Measurements from ENCODE around the gene LLGL2.

Gene LLGL2

GRCh38 chr17:75553295-75554110 lies 28.0 kb downstream of the LLGL2 start:
- no peaks in the 10 kb centered on the region for H4K20me1 ChIP-seq (ENCODE audit: insufficient read depth, low read length)
- TF ChIP-seq CTCF (IDR thresholded peaks at IDR 0.05; ENCODE audit: low read depth, low read length), result no peak
- no peak for TF ChIP-seq EZH2phosphoT487 (IDR thresholded peaks at IDR 0.05; ENCODE audit: low read depth)
- H3K9ac ChIP-seq (ENCODE audit: low read length), result no peak overlapping the region
- H3K4me1 ChIP-seq (ENCODE audit: low read length), result peaks cover 6% of the 10 kb centered on the region; the same call in 1 of the 2 replicates
- no peak overlapping the region for H2AFZ ChIP-seq (ENCODE audit: low read depth, low read length)
- H3K79me2 ChIP-seq (ENCODE audit: low read length), result no peaks in the 10 kb centered on the region
- H3K4me2 ChIP-seq (ENCODE audit: low read length), result no peak overlapping the region
- no peaks in the 10 kb centered on the region for H3K36me3 ChIP-seq (replicated peaks; ENCODE audit: low read depth, low read length)
- no peak overlapping the region for H3K4me3 ChIP-seq (ENCODE audit: low read length)
- H3K9me3 ChIP-seq (ENCODE audit: insufficient read depth, low read length), result no peaks in the 10 kb centered on the region
- no peaks in the 10 kb centered on the region for H3K27me3 ChIP-seq (ENCODE audit: low read depth, low read length)
- no peak overlapping the region for H3K27ac ChIP-seq (ENCODE audit: low read length)

- Histone ChIP-seq H3K9me3 (ENCODE audit: insufficient read depth, low read length) (no peaks in the 10 kb centered on the region), H4K20me1 (ENCODE audit: insufficient read depth, low read length) (no peaks in the 10 kb centered on the region), H3K36me3 (replicated peaks; ENCODE audit: low read depth, low read length) (no peaks in the 10 kb centered on the region), H3K4me2 (ENCODE audit: low read length) (no peak overlapping the region), H2AFZ (ENCODE audit: low read depth, low read length) (no peak overlapping the region), H3K4me3 (ENCODE audit: low read length) (no peak overlapping the region), H3K9ac (ENCODE audit: low read length) (no peak overlapping the region), H3K79me2 (ENCODE audit: low read length) (no peaks in the 10 kb centered on the region), H3K27me3 (ENCODE audit: low read depth, low read length) (no peaks in the 10 kb centered on the region), H3K4me1 (ENCODE audit: low read length) (peaks cover 6% of the 10 kb centered on the region; the same call in 1 of the 2 replicates), H3K27ac (ENCODE audit: low read length) (no peak overlapping the region)
- no peak for TF ChIP-seq CTCF (IDR thresholded peaks at IDR 0.05; ENCODE audit: low read depth, low read length)
- TF ChIP-seq EZH2phosphoT487 (IDR thresholded peaks at IDR 0.05; ENCODE audit: low read depth), result no peak
Observed at GRCh38 chr17:75555679-75556153, 30.2 kb downstream of the LLGL2 start.

DNA sequence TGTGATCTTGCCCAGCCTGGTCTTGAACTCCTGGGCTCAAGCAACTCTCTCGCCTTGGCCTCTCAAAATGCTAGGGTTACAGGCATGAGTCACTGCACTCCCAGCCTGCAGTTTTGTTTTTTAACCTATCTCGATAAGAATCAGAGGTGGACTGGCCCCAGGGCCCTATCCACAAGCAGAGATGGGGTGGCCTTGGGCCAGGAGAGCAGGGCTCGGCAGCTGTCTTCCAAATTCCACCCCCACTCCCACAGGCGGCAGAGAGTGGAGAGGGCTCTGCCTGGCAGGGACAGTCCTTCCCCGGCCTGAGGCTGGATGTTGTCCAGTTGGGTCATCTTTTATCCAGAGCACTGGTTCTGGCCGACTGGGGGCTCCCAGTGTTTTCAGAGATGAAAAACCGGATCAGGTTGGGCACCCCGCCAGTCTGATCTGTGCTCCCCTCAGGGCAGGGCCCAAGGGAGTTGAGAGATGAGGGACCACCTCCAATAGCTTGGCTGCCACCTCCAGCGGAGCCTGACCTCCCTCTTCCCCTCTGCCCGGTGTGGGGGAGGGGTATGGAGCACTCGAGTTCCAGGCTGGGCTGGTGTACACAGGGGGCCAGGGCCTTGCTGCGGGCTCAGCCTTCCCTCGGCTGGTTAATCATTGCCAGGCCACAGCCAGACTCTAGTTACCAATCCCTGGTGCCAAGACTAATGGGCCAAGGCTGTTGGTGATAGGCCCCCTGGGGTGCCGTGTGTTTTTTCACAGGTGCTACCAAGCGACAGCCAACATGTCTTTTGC lies 31.8 kb downstream of the LLGL2 start:
- Histone ChIP-seq H3K4me1 (ENCODE audit: low read length) (peaks cover 6% of the 10 kb centered on the region; the same call in 1 of the 2 replicates), H3K79me2 (ENCODE audit: low read length) (no peaks in the 10 kb centered on the region), H3K4me2 (ENCODE audit: low read length) (no peak overlapping the region)

More for the DNA sequence above, 31.8 kb downstream of the LLGL2 start:
- H3K4me3 ChIP-seq (ENCODE audit: low read length), result no peak overlapping the region
- H2AFZ ChIP-seq (ENCODE audit: low read depth, low read length), result no peak overlapping the region
- H3K9ac ChIP-seq (ENCODE audit: low read length), result no peak overlapping the region
- no peaks in the 10 kb centered on the region for H3K9me3 ChIP-seq (ENCODE audit: insufficient read depth, low read length)
- no peak for TF ChIP-seq EZH2phosphoT487 (IDR thresholded peaks at IDR 0.05; ENCODE audit: low read depth)
- no peak for TF ChIP-seq CTCF (IDR thresholded peaks at IDR 0.05; ENCODE audit: low read depth, low read length)
- H4K20me1 ChIP-seq (ENCODE audit: insufficient read depth, low read length), result no peaks in the 10 kb centered on the region
- no peaks in the 10 kb centered on the region for H3K36me3 ChIP-seq (replicated peaks; ENCODE audit: low read depth, low read length)
- H3K27ac ChIP-seq (ENCODE audit: low read length), result no peak overlapping the region
- no peaks in the 10 kb centered on the region for H3K27me3 ChIP-seq (ENCODE audit: low read depth, low read length)

All from OCI-LY3 (cell line).